Transverse colon (tissue), 4 donors: ENCODE measurements around the gene B4GALT5. TPM values are rescaled to one million over a fixed set of nuclear protein-coding genes. Genes with fewer than 3 reads are reported as not detected.

Source experiments
- DNase-seq: peaks from one replicate; pipeline ENCODE4 v3.0.0-alpha.2; 2019
- H3K27ac ChIP-seq, 4 donors: fragments of 200-600 bp; sonication (generic); 2 replicates each; pipeline ENCODE4 v1.5.1; 2016 to 2018; ENCODE audit warnings: inconsistent platforms in 4 of 4
- H3K27me3 ChIP-seq: fragments of 200-600 bp; sonication (generic); 2 replicates; pipeline ENCODE4 v1.5.1; 2017; ENCODE audit warnings: inconsistent platforms
- H3K36me3 ChIP-seq, 4 donors: fragments of 200-600 bp; sonication (generic); 2 replicates each; pipeline ENCODE4 v1.5.1; 2017 to 2019; ENCODE audit warnings: inconsistent platforms in 4 of 4
- H3K4me1 ChIP-seq, 4 donors: fragments of 200-600 bp; sonication (generic); 2 replicates each; pipeline ENCODE4 v1.5.1; 2017 to 2020; ENCODE audit warnings: inconsistent platforms in 4 of 4
- H3K4me3 ChIP-seq, 4 donors: fragments of 200-600 bp; sonication (generic); 1 replicate in 1 of 4; 2 replicates in 3 of 4; pipeline versions ENCODE4 v1.5.1 to v1.6.1; 2017 to 2019; ENCODE audit warnings: inconsistent platforms in 4 of 4
- H3K9me3 ChIP-seq, 2 donors: fragments of 200-600 bp; sonication (generic); 2 replicates each; pipeline ENCODE4 v1.5.1; 2017 to 2019; ENCODE audit warnings: inconsistent platforms in 2 of 2
- EP300 ChIP-seq: sonication (generic); formaldehyde crosslinking; IDR thresholded peaks from one replicate; pipeline ENCODE4 v1.6.1; 2017; ENCODE audit warnings: antibody characterized with exemption, low read depth
- POLR2A ChIP-seq: fragments of 450-650 bp; IDR thresholded peaks from one replicate; pipeline ENCODE4 v1.6.1; 2016; ENCODE audit warnings: antibody characterized with exemption, mild to moderate bottlenecking, moderate library complexity
- POLR2AphosphoS5 ChIP-seq, 3 donors: sonication (generic); formaldehyde crosslinking; IDR thresholded peaks; one replicate each; pipeline ENCODE4 v1.6.1; 2016; ENCODE audit warnings: antibody characterized with exemption in 3 of 3
- WGBS, 2 donors: methylation state at CpG; one replicate each; pipeline ENCODE4 v1.1.5; 2018; ENCODE audit warnings: low coverage in 1 of 2; 5-methylcytosine and 5-hydroxymethylcytosine counted together
- in situ Hi-C, 4 donors: fragments of 200-750 bp; cut with MboI; loops; one replicate each; pipeline versions ENCODE4 v1.15.0 to v1.15.1; 2017; ENCODE audit warnings: low sequenced_read_pairs in 3 of 4, low pct_ligation_motif_present in 1 of 4, low pct_unique_long_range_greater_than_20kb in 1 of 4
- intact Hi-C: fragments of 100-400 bp; cut with DNase I; formaldehyde crosslinking; loops from one replicate; pipeline ENCODE4 v1.15.1; 2023; ENCODE audit warnings: low total_unique reads
- total RNA-seq, 4 donors: library from RNA; depleted of rRNA; stranded (reverse); fragments of >200 nt; gene quantifications; one replicate each; pipeline ENCODE4 v1.1.0, GENCODE V29; 2016
- TF ChIP-seq, protein P1 (sequence below), 5 experiments: fragments of 200-600 bp in 3 of 5; fragments of 450-650 bp in 2 of 5; sonication (generic) in 3 of 5; IDR thresholded peaks; 1 replicate in 2 of 5; 2 replicates in 3 of 5; pipeline ENCODE4 v1.5.1; 2016 to 2017; ENCODE audit warnings: antibody characterized with exemption in 5 of 5, inconsistent platforms in 3 of 5, mild to moderate bottlenecking in 2 of 5, moderate library complexity in 1 of 5

Gene B4GALT5
- total RNA-seq, 4 donors from 2014 or later: 22.3 to 43.2 (median 29.4) TPM

DNA sequence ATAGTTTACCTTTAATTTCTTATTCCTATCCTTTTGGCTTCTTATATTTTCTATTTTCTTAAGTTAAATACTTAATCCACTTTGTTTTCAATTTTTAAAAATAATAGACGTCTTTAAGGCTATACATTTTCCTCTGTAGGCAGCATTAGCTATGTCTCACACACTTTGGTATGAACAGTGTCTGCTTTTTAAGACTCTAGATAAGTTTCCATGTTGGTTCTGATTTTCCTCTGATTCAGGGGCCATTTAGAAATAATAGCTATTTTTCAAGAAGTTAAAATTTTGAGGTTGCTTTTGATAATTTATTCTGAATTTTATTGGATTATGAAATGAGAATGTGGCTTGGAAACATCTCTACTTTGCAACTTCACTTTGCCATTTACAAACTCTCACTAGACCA, 91.4 kb downstream of the B4GALT5 start:
- no peak overlapping the region for H3K4me3 ChIP-seq

DNA sequence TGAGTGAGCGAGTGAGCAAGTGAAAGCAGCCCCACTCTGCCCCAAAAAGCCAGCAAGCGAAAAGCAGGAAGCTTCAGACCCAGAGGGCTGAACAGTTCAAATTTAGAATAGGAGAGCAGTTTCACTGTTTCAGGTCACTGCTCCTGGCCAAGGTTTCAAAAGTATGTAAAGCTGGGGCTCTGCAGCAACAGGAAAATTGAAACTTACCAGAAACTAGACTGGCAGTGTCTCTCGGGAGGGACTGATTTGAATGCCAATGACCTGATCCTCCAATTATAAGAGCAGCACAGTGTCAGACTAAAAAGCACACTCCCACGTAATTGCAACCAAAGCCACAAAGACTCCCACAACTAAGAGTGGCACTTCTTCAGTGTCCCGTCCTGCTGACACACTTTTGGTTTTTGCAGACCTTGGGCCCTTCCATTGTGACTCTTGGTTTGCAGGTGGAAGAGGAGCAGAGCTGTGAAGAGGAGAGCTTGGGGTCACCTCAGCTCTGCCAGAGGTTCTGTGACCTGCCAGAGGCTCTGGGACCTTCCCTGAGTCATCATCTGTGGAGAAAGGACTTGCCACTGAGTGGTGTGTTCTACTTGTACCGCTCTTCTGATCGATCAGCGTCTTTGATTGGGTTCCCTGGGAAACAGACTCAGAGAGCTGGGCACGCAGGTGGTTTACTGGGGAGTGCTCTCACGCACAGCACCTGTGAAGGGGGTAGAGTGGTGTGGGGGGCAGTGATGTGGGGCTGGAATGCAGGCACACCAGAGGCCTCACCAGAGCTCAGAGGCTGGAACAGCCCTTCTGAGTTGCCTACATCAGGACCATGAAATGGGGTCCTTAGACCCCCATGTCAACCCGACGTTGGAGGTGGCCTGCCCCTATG, 93.1 kb downstream of the B4GALT5 start:
- intact Hi-C loops (no loop called here), in situ Hi-C loops (loop anchor here in 1 of 4 donors (25.0 kb wide), 1 partner anchor 217 kb away; no protein-coding TSS in a partner anchor)
- Histone ChIP-seq H3K4me1 (peaks cover 0 to 6% (median 0%) of the 10 kb centered on the region in 4 donors), H3K36me3 (no peaks in the 10 kb centered on the region), H3K4me3 (no peak overlapping the region), H3K27ac (no peak overlapping the region), H3K27me3 (no peaks in the 10 kb centered on the region), H3K9me3 (no peaks in the 10 kb centered on the region)
- TF ChIP-seq, protein P1, sequence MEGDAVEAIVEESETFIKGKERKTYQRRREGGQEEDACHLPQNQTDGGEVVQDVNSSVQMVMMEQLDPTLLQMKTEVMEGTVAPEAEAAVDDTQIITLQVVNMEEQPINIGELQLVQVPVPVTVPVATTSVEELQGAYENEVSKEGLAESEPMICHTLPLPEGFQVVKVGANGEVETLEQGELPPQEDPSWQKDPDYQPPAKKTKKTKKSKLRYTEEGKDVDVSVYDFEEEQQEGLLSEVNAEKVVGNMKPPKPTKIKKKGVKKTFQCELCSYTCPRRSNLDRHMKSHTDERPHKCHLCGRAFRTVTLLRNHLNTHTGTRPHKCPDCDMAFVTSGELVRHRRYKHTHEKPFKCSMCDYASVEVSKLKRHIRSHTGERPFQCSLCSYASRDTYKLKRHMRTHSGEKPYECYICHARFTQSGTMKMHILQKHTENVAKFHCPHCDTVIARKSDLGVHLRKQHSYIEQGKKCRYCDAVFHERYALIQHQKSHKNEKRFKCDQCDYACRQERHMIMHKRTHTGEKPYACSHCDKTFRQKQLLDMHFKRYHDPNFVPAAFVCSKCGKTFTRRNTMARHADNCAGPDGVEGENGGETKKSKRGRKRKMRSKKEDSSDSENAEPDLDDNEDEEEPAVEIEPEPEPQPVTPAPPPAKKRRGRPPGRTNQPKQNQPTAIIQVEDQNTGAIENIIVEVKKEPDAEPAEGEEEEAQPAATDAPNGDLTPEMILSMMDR (IDR thresholded peaks at IDR 0.05): no peak
- TF ChIP-seq POLR2A (no peak), EP300 (no peak), POLR2AphosphoS5 (IDR thresholded peaks at IDR 0.05) (no peak)
- WGBS, 2 donors: 73 to 84% methylated on average over 3 to 12 of the region's 12 CpGs
- DNase-seq: no peak

More for the DNA sequence above, 91.4 kb downstream of the B4GALT5 start:
- Histone ChIP-seq H3K27ac (no peak overlapping the region), H3K36me3 (no peaks in the 10 kb centered on the region), H3K4me1 (peaks cover 0 to 2% (median 0%) of the 10 kb centered on the region in 4 donors), H3K27me3 (no peaks in the 10 kb centered on the region), H3K9me3 (no peaks in the 10 kb centered on the region)
- intact Hi-C loops: no loop called here
- in situ Hi-C loops: loop anchor here in 1 of 4 donors (25.0 kb wide), 1 partner anchor 215 kb away; no protein-coding TSS in a partner anchor
- DNase-seq: no peak
- TF ChIP-seq, protein P1 (IDR thresholded peaks at IDR 0.05): no peak
- no peak for TF ChIP-seq POLR2AphosphoS5 (IDR thresholded peaks at IDR 0.05)
- no peak for TF ChIP-seq POLR2A
- TF ChIP-seq EP300: no peak
- 88 to 93% methylated on average over 1 of the region's 1 CpG for WGBS, 2 donors

DNA sequence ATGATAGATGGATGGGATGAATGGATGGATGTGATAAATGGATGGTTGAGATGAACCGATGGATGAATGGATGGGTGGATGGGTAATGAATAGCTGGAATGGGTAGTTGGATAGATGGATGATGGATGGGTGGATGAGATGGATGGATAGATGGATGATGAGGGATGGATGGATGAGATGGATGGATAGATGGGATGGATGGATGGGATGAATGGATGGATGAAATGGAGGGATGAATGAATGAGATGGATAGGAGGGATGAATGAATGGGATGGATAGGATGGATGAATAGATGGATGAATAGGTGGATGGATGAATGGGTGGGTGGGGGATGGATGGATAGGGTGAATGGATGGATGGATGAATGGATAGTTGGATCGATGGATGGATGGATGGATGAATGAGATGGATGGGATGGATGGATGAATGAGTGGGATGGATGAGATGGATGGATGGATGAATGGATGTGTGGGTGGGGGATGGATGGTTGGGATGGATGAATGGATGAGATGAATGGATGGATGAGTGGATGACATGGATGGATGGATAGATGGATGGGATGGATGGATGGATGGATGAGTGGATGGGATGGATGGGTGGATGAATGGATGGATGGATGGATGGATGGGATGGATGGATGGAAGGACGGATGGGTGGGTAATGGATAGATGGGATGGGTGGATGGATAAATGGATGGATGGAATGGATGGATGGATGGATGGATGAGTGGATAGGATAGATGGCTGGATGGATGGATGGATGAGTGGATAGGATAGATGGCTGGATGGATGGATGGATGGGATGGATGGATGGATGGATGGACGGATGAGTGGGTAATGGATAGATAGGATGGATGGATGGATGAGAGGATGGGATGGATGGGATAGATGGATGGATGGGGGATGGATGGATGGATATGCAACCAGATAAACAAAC, 94.3 kb downstream of the B4GALT5 start:
- intact Hi-C loops: loop anchor here (10.0 kb wide), 1 partner anchor 305 kb away; no protein-coding TSS in a partner anchor
- H3K27me3 ChIP-seq: no peaks in the 10 kb centered on the region
- no peak overlapping the region for H3K4me3 ChIP-seq
- H3K4me1 ChIP-seq: peaks cover 0 to 9% (median 0%) of the 10 kb centered on the region in 4 donors
- in situ Hi-C loops: loop anchor here in 2 of 4 donors (10.0 to 25.0 kb wide), 2 partner anchors 218 to 225 kb away; no protein-coding TSS in a partner anchor
- no peaks in the 10 kb centered on the region for H3K36me3 ChIP-seq
- TF ChIP-seq EP300: no peak
- no peak for TF ChIP-seq POLR2AphosphoS5 (IDR thresholded peaks at IDR 0.05)
- TF ChIP-seq POLR2A: no peak
- TF ChIP-seq, protein P1 (IDR thresholded peaks at IDR 0.05): no peak
- no peak for DNase-seq
- WGBS, 2 donors: 93 to 97% methylated on average over 4 of the region's 4 CpGs
- no peaks in the 10 kb centered on the region for H3K9me3 ChIP-seq
- H3K27ac ChIP-seq: no peak overlapping the region
